Measurements from ENCODE around the gene SERTAD2.

SERTAD2 gene

DNA sequence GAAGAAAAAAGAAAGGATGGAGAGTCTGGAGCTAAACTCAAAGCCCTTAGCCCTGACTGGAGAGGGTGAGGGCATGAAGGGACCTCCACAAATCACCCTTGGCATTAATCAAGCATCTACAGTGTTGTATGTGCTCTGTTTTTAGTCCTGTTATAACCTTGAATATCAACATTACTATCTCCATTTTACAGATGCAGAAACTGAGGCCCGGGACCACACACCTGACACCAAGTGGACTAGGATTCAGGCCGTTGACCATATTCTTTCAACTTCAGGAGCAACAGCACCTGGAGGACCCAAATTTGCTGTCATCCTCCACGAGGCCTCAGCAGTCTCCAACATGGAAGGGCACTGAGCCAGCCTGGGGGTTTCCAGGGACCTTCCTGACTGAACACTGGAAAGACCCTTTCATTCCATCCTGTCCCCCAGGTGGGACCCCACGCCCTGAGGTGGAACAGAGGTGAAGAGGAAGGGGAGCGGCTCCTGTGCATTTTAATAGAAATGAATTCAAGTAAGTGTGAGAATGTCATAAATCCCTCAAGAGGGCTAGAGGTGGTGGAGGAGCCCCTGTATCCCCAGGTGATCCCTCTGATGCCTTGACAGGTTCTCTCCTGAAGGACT, 41.0 kb downstream of the SERTAD2 start:
- Histone ChIP-seq H3K9ac (ENCODE audit: low read length) (no peak overlapping the region), H3K27me3 (replicated peaks; ENCODE audit: control insufficient read depth, insufficient read depth, low read length) (no peaks in the 10 kb centered on the region), H3K4me3 (ENCODE audit: low read length) (peak overlapping the region; percentile 17), H3K36me3 (ENCODE audit: control insufficient read depth, insufficient read depth, low read length, severe bottlenecking) (no peaks in the 10 kb centered on the region), H3K4me1 (ENCODE audit: control insufficient read depth, insufficient read depth, low read length) (peaks cover 17% of the 10 kb centered on the region), H3K9me3 (ENCODE audit: control insufficient read depth, low read length) (no peaks in the 10 kb centered on the region)
- DNase-seq (ENCODE audit: low read depth) = no peak

- peaks cover 32% of the 10 kb centered on the region for H3K4me1 ChIP-seq (ENCODE audit: control insufficient read depth, insufficient read depth, low read length)
- H3K36me3 ChIP-seq (ENCODE audit: control insufficient read depth, insufficient read depth, low read length, severe bottlenecking) = no peaks in the 10 kb centered on the region
- H3K4me3 ChIP-seq (ENCODE audit: low read length) = no peak overlapping the region
- H3K27me3 ChIP-seq (replicated peaks; ENCODE audit: control insufficient read depth, insufficient read depth, low read length) = no peaks in the 10 kb centered on the region
- DNase-seq (ENCODE audit: low read depth) = no peak
- H3K9me3 ChIP-seq (ENCODE audit: control insufficient read depth, low read length) = no peaks in the 10 kb centered on the region
- H3K9ac ChIP-seq (ENCODE audit: low read length) = no peak overlapping the region
Measured at GRCh38 chr2:64610316-64610855, 43.3 kb downstream of the SERTAD2 start.

DNA sequence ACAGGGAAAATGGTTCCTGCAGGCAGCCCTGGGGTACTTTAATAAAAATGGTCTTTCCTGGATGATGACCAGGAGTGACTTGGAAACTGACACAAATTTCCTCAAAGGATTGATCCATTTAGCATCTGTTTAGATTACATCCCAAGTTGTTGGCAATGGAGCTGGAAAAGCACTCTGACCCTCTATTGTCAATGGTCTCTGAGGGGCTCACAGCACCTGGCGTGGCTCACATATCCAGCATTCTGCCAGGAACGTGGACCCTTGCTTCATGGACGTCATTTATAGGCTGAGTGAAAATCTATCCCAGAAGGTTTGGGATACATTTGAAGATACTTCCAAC, 43.8 kb downstream of the SERTAD2 start:
- H3K4me3 ChIP-seq (ENCODE audit: low read length) = peak overlapping the region; percentile 78
- H3K9me3 ChIP-seq (ENCODE audit: control insufficient read depth, low read length) = no peaks in the 10 kb centered on the region
- peak overlapping the region; percentile 84 for H3K9ac ChIP-seq (ENCODE audit: low read length)
- DNase-seq (ENCODE audit: low read depth) = no peak
- H3K27me3 ChIP-seq (replicated peaks; ENCODE audit: control insufficient read depth, insufficient read depth, low read length) = no peaks in the 10 kb centered on the region
- no peaks in the 10 kb centered on the region for H3K36me3 ChIP-seq (ENCODE audit: control insufficient read depth, insufficient read depth, low read length, severe bottlenecking)
- peaks cover 37% of the 10 kb centered on the region for H3K4me1 ChIP-seq (ENCODE audit: control insufficient read depth, insufficient read depth, low read length)

DNA sequence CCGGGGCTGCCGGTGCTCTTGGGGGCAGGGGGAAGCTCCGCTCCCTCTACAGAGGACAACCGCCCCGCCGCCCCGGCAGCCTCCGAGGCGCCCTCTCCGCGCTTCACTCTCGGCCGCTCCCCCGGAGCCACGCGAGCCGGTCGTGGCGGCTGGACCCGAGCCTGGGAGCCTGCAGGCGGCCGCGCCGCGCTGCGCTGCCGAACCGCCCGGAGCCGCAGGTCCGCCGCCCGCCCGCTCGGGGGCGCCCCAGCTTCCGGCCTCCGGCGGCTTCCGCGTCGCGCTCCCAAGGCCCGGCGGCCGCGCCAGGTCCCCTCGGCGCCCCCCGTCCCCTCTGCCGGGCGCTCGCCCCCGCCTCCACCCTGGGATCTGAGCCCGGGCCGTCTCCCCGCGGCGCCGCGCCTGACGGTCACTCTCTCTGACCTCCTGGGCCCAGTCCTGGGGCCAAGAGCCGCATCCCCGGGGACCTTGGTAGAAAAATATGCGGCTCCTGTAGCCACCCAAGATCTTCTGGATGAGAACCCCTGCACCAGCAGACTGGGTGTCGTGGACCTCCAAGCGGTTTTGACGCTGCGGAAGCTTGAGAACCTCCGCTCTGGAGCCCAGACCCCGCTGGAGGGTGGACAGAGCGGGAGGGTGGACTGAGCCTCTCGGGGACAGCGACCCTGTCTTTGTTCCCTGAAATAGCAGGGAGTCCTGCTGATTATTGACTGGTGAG, 44.3 kb downstream of the SERTAD2 start:
- Histone ChIP-seq H3K4me3 (ENCODE audit: low read length) (peak overlapping the region; percentile 78), H3K4me1 (ENCODE audit: control insufficient read depth, insufficient read depth, low read length) (peaks cover 42% of the 10 kb centered on the region), H3K9me3 (ENCODE audit: control insufficient read depth, low read length) (no peaks in the 10 kb centered on the region), H3K9ac (ENCODE audit: low read length) (peak overlapping the region; percentile 84), H3K36me3 (ENCODE audit: control insufficient read depth, insufficient read depth, low read length, severe bottlenecking) (no peaks in the 10 kb centered on the region), H3K27me3 (replicated peaks; ENCODE audit: control insufficient read depth, insufficient read depth, low read length) (no peaks in the 10 kb centered on the region)
- no peak for DNase-seq (ENCODE audit: low read depth)

DNA sequence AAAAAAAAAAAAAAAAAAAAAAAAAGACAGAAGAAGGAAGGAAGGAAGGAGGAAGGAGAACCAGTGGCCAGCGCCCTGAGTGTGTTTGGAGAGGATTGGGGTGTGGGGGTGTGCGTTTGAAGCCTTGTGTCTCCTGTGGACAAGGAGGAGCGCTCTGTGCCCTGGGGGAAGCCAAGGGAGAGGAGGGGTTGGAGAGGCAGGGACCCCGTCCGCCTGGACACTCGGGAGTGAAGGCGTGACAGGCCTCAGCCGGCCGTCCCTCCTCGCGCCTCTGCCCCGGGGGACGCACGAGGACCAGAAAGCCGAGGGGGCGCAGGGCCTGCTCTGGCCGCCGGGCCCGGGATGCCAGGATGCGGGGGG, 44.9 kb downstream of the SERTAD2 start:
- Histone ChIP-seq H3K4me1 (ENCODE audit: control insufficient read depth, insufficient read depth, low read length) (peaks cover 42% of the 10 kb centered on the region), H3K27me3 (replicated peaks; ENCODE audit: control insufficient read depth, insufficient read depth, low read length) (no peaks in the 10 kb centered on the region), H3K9ac (ENCODE audit: low read length) (peak overlapping the region; percentile 84), H3K36me3 (ENCODE audit: control insufficient read depth, insufficient read depth, low read length, severe bottlenecking) (no peaks in the 10 kb centered on the region), H3K9me3 (ENCODE audit: control insufficient read depth, low read length) (peaks cover 3% of the 10 kb centered on the region), H3K4me3 (ENCODE audit: low read length) (peak overlapping the region; percentile 50)
- DNase-seq (ENCODE audit: low read depth) = no peak

DNA sequence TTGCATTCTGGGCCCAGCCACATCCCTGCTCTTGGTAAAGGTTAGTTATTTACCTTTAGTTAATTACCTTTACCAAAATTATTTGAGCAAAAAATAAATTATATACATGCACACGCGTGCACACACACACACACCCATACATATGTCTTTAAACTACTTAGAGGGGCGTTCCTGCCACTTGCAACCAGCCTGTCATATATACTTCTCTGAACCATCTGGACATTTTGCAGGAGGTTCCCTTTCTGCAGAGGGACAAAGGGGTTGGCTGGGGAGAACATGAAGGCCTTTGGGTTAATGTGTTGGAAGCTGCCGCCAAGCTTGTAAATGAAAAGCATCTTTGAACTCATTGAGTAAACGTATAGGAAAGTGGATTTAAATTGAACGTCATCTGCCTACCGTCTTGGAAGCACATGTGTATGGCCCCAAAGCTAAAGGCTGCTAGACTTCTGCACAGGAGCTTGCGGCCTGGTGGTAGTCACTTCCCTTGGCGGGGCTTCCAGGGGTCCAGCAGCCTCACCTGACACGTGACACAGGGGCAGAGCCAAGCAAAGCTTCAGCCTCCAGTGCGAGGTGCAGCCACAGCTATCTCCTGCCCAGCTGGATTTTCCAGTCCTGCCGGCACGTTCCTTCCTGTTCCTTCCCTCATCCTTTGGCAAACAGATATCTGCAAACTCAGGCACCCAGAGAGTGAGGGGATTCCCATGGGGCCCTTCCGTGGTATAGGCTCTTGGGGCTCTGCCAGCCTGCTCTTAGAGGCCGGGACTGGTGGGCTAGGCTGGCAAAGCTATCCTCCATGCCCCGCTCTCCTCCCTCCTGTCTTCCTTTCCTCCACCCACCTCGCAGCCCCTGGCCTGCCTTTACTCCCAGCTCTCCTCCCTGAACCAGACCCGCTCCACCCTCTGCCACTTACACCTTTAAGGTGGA, 46.1 kb downstream of the SERTAD2 start:
- Histone ChIP-seq H3K36me3 (ENCODE audit: control insufficient read depth, insufficient read depth, low read length, severe bottlenecking) (no peaks in the 10 kb centered on the region), H3K4me3 (ENCODE audit: low read length) (no peak overlapping the region), H3K27me3 (replicated peaks; ENCODE audit: control insufficient read depth, insufficient read depth, low read length) (no peaks in the 10 kb centered on the region), H3K9ac (ENCODE audit: low read length) (no peak overlapping the region), H3K9me3 (ENCODE audit: control insufficient read depth, low read length) (peaks cover 3% of the 10 kb centered on the region), H3K4me1 (ENCODE audit: control insufficient read depth, insufficient read depth, low read length) (peaks cover 31% of the 10 kb centered on the region)
- no peak for DNase-seq (ENCODE audit: low read depth)

DNA sequence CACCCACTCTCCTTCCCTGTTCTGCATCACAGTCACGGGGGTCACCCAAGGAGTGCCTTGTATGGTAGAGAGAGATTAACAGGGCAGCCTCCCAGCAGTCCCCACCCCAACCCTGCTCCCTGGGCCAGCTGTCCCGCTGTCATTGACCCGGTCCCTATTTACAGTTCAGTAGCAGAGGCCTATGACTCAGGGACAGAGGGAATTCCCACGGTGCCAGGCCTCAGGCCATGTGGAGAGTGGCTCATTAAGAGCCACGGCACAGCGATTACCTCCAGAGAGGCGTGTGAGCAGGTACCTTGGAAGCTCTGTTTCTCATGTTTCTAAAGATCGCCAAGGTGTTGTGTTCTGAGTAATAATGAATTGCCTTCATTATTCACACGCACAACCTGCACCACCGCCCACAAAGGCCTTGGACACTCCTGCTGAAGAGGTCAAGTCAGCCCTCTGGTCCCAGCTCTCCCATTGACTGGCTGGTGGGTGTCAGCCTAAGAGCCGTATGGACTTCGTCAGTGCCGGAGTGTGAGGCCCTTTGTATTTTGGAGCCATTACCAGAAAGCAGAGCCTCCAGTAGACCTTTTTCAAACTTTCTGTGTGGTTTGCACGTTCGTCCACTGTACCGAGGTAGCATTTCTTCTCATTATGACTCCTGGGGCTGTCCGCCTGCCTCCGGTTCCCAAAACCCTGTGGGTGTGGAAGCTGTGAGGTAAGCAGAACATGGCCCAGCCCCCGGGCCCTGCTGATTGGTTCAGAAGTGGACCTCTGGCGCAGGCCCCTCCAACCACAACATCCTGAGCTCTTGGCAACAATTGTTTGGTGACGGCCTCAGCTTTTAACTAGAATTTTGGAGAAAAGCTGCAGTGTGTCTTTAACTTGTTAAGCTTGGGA, 47.0 kb downstream of the SERTAD2 start:
- Histone ChIP-seq H3K9ac (ENCODE audit: low read length) (peak overlapping the region; percentile 41), H3K9me3 (ENCODE audit: control insufficient read depth, low read length) (peaks cover 3% of the 10 kb centered on the region), H3K36me3 (ENCODE audit: control insufficient read depth, insufficient read depth, low read length, severe bottlenecking) (no peaks in the 10 kb centered on the region), H3K4me3 (ENCODE audit: low read length) (peak overlapping the region; percentile 69), H3K27me3 (replicated peaks; ENCODE audit: control insufficient read depth, insufficient read depth, low read length) (no peaks in the 10 kb centered on the region), H3K4me1 (ENCODE audit: control insufficient read depth, insufficient read depth, low read length) (peaks cover 31% of the 10 kb centered on the region)
- no peak for DNase-seq (ENCODE audit: low read depth)

- Histone ChIP-seq H3K9ac (ENCODE audit: low read length) (no peak overlapping the region), H3K4me3 (ENCODE audit: low read length) (no peak overlapping the region), H3K27me3 (replicated peaks; ENCODE audit: control insufficient read depth, insufficient read depth, low read length) (no peaks in the 10 kb centered on the region), H3K36me3 (ENCODE audit: control insufficient read depth, insufficient read depth, low read length, severe bottlenecking) (no peaks in the 10 kb centered on the region), H3K9me3 (ENCODE audit: control insufficient read depth, low read length) (peaks cover 3% of the 10 kb centered on the region), H3K4me1 (ENCODE audit: control insufficient read depth, insufficient read depth, low read length) (peaks cover 38% of the 10 kb centered on the region)
- no peak for DNase-seq (ENCODE audit: low read depth)
Measured at GRCh38 chr2:64605991-64606478, 47.7 kb downstream of the SERTAD2 start.

GRCh38 chr2:64605026-64605471, 48.7 kb downstream of the SERTAD2 start:
- H3K36me3 ChIP-seq (ENCODE audit: control insufficient read depth, insufficient read depth, low read length, severe bottlenecking) = no peaks in the 10 kb centered on the region
- peaks cover 3% of the 10 kb centered on the region for H3K9me3 ChIP-seq (ENCODE audit: control insufficient read depth, low read length)
- peaks cover 39% of the 10 kb centered on the region for H3K4me1 ChIP-seq (ENCODE audit: control insufficient read depth, insufficient read depth, low read length)
- H3K4me3 ChIP-seq (ENCODE audit: low read length) = peak overlapping the region; percentile 42
- H3K27me3 ChIP-seq (replicated peaks; ENCODE audit: control insufficient read depth, insufficient read depth, low read length) = no peaks in the 10 kb centered on the region
- H3K9ac ChIP-seq (ENCODE audit: low read length) = no peak overlapping the region
- DNase-seq (ENCODE audit: low read depth) = peak; percentile 52

DNA sequence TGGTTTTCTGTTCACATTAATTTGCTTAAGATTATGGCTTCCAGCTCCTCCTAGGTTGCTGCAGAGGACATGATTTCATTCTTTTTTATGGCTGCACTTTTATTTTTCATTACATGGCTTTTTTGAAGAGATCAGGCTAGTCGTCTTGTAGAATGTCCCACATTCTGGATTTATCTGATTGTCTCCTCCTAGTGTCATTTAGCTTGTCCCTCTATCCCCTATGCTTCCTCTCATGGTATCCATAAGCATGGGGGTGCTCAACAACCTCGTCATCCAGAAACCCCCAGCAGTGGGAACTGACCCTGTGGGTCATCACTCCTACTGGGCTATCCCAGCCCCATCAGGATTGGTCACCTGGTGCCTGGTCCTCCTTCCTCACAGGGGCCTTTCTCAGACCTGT, 49.6 kb downstream of the SERTAD2 start:
- Histone ChIP-seq H3K36me3 (ENCODE audit: control insufficient read depth, insufficient read depth, low read length, severe bottlenecking) (no peaks in the 10 kb centered on the region), H3K27me3 (replicated peaks; ENCODE audit: control insufficient read depth, insufficient read depth, low read length) (no peaks in the 10 kb centered on the region), H3K4me3 (ENCODE audit: low read length) (no peak overlapping the region), H3K4me1 (ENCODE audit: control insufficient read depth, insufficient read depth, low read length) (peaks cover 34% of the 10 kb centered on the region), H3K9ac (ENCODE audit: low read length) (no peak overlapping the region), H3K9me3 (ENCODE audit: control insufficient read depth, low read length) (peaks cover 3% of the 10 kb centered on the region)
- no peak for DNase-seq (ENCODE audit: low read depth)

All from adipocyte (in vitro differentiated cells).